VCaP (cell line): Measurements from ENCODE around the gene SOX1.

ENCODE experiments used
- H3K27ac ChIP-seq: fragments of 450-650 bp; 2 replicates; pipeline ENCODE4 v1.5.1; 2017
- CTCF ChIP-seq: fragments of 450-650 bp; conservative IDR thresholded peaks from 2 replicates; pipeline ENCODE4 v1.5.1; 2017; ENCODE audit warnings: mild to moderate bottlenecking, moderate library complexity

SOX1 gene

GRCh38 chr13:112055915-112056269 lies 11.1 kb upstream of the SOX1 start:
- no peak for TF ChIP-seq CTCF

GRCh38 chr13:112056284-112056727 lies 10.6 kb upstream of the SOX1 start:
- H3K27ac ChIP-seq, result no peak overlapping the region
- TF ChIP-seq CTCF, result no peak

More at GRCh38 chr13:112055915-112056269, 11.1 kb upstream of the SOX1 start:
- H3K27ac ChIP-seq, result no peak overlapping the region

- no peak overlapping the region for H3K27ac ChIP-seq
- TF ChIP-seq CTCF, result no peak
These were observed 10.1 kb upstream of the SOX1 start for GRCh38 chr13:112056739-112057438.

GRCh38 chr13:112057439-112057735 lies 9.6 kb upstream of the SOX1 start:
- no peak overlapping the region for H3K27ac ChIP-seq
- TF ChIP-seq CTCF, result no peak

GRCh38 chr13:112057736-112058518 lies 9.0 kb upstream of the SOX1 start:
- H3K27ac ChIP-seq, result no peak overlapping the region
- TF ChIP-seq CTCF, result no peak

- TF ChIP-seq CTCF, result no peak
- H3K27ac ChIP-seq, result no peak overlapping the region
These were observed 8.5 kb upstream of the SOX1 start for GRCh38 chr13:112058519-112058873.

- H3K27ac ChIP-seq, result no peak overlapping the region
- no peak for TF ChIP-seq CTCF
These were observed 8.0 kb upstream of the SOX1 start for GRCh38 chr13:112058941-112059340.
